GM20000 (cell line): ENCODE results near the gene CORO1C.

Experiments
- DNase-seq: peaks from one replicate; pipeline ENCODE4 v3.0.0; 2012; ENCODE audit warnings: low spot score
- CTCF ChIP-seq: IDR thresholded peaks from 2 replicates; pipeline ENCODE4 v1.5.1; 2012; ENCODE audit warnings: mild to moderate bottlenecking, control low read depth; ENCODE audit errors: extremely low read depth, missing control alignments

CORO1C gene

GRCh38 chr12:108728820-108729611 is 2.3 kb downstream of the CORO1C start:
- no peak for TF ChIP-seq CTCF
- DNase-seq: no peak

GRCh38 chr12:108727868-108728735 is 3.2 kb downstream of the CORO1C start:
- TF ChIP-seq CTCF: no peak
- DNase-seq: no peak

DNA sequence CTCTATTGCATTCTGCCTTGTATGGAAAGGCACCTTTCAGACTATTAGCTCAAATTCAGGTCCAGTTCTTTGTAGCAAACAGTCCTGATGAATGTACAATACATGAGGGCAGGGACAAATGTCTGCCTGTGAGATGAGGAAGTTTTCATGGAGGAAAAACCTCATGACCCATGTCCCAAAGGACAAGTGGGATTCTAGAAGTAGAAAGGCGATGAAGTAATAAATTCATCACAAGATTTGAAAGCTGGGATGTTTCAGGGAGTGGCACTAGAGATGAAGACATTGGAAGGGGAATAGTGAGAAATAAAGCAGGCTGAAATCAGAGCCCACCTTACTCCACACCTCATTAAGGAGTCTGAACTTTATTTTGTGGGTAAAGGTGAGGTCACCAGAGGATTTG is 4.2 kb downstream of the CORO1C start:
- TF ChIP-seq CTCF: no peak
- DNase-seq: no peak

DNA sequence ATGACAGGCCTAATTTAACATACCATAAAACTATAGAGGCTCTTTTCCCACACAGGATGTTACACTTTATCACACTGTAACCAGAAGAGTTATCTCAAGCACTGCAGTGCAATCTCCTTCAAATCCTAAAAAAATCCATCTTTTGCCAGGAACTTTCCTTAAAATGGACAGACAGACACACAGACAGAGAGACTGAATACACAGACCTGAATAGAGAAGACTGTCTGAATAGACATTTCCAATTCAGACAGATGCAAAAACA is 6.5 kb downstream of the CORO1C start:
- TF ChIP-seq CTCF: no peak
- no peak for DNase-seq

DNA sequence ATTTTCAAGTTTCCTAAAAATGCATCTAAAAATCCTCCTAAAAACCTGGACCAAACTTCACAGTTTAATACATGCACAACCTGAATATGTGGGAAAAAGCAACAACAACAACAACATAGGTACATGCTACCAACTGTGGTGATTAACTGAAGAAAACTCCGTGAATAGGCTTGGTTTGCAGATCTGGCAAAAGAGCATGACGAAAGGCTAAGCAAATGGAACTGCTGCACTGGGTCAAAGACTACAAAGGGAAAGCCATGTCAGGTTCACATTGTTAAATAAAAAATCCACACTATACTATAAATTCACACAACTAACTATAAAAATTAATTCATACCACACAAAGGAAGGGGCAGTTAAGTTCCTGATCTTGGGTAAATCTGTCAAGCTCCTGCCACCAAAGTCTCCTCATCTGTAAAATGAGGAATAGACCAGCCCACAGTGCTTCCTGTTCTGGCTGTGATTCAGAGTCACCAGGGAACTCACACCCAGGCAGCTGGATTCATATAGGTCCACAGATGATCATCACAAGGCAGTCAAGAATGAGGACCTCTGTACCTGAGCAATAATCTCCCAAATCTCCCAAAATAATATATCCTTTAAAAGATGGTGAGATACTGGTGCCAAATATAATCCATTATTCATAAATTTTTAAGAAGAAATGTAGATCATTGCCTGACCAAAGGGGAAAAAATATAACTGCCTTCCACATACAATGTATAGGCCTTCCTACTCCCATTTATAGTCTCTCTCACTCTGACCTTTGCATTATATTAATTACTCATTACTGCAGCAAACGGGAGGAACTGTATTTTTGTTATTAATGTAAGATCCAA is 7.0 kb downstream of the CORO1C start:
- TF ChIP-seq CTCF: no peak

GRCh38 chr12:108722992-108723766 is 8.1 kb downstream of the CORO1C start:
- no peak for TF ChIP-seq CTCF
- no peak for DNase-seq

More for the DNA sequence above, 7.0 kb downstream of the CORO1C start:
- DNase-seq: no peak
